ENCODE results near the gene SLC25A47. TPM values are rescaled to one million over a fixed set of nuclear protein-coding genes. Genes with fewer than 3 reads are reported as not detected.
A peak's percentile ranks its signal among the peaks of the same experiment; 100 is the strongest.

Gene SLC25A47
- total and polyA plus RNA-seq, 2 experiments from 2014 or later = 1.8 TPM

GRCh38 chr14:100302616-100303015, 20.5 kb upstream of the SLC25A47 start:
- Histone ChIP-seq H3K79me2 (peaks cover 82% of the 10 kb centered on the region), H3K27me3 (no peaks in the 10 kb centered on the region), H3K9me3 (ENCODE audit: low read depth) (no peaks in the 10 kb centered on the region), H3K27ac (no peak overlapping the region), H3K4me3 (no peak overlapping the region), H3K36me3 (replicated peaks; ENCODE audit: insufficient read depth, low read depth) (no peaks in the 10 kb centered on the region), H3K9me2 (replicated peaks; ENCODE audit: insufficient read depth) (no peaks in the 10 kb centered on the region), H4K20me1 (ENCODE audit: insufficient read depth, poor library complexity, severe bottlenecking) (peaks cover 9% of the 10 kb centered on the region), H3K4me2 (no peak overlapping the region), H2AFZ (no peak overlapping the region), H3K4me1 (ENCODE audit: insufficient read depth) (peaks cover 10% of the 10 kb centered on the region)
- 62% methylated on average over 2 of the region's 2 CpGs for WGBS (ENCODE audit: low lambda C conversion rate, missing lambda C conversion rate)
- no peak for TF ChIP-seq EZH2phosphoT487 (IDR thresholded peaks at IDR 0.05; ENCODE audit: low read depth, severe bottlenecking, unreplicated experiment)
- no peak for TF ChIP-seq CTCF (IDR thresholded peaks at IDR 0.05; ENCODE audit: poor library complexity)
- TF ChIP-seq EZH2 (IDR thresholded peaks at IDR 0.05; ENCODE audit: borderline replicate concordance) = no peak
- no peak for DNase-seq (ENCODE audit: low spot score)

GRCh38 chr14:100303179-100303578, 20.0 kb upstream of the SLC25A47 start:
- no peaks in the 10 kb centered on the region for H3K9me2 ChIP-seq (replicated peaks; ENCODE audit: insufficient read depth)
- H3K79me2 ChIP-seq = peaks cover 85% of the 10 kb centered on the region
- peak overlapping the region; percentile 96 for H3K4me2 ChIP-seq

GRCh38 chr14:100303925-100304324, 19.2 kb upstream of the SLC25A47 start:
- no peak overlapping the region for H3K27ac ChIP-seq
- H3K36me3 ChIP-seq (replicated peaks; ENCODE audit: insufficient read depth, low read depth) = no peaks in the 10 kb centered on the region

More at GRCh38 chr14:100303179-100303578, 20.0 kb upstream of the SLC25A47 start:
- Histone ChIP-seq H2AFZ (no peak overlapping the region), H3K4me3 (no peak overlapping the region), H3K27me3 (no peaks in the 10 kb centered on the region), H3K27ac (no peak overlapping the region), H3K36me3 (replicated peaks; ENCODE audit: insufficient read depth, low read depth) (no peaks in the 10 kb centered on the region), H4K20me1 (ENCODE audit: insufficient read depth, poor library complexity, severe bottlenecking) (peaks cover 11% of the 10 kb centered on the region), H3K4me1 (ENCODE audit: insufficient read depth) (peaks cover 12% of the 10 kb centered on the region), H3K9me3 (ENCODE audit: low read depth) (no peaks in the 10 kb centered on the region)
- 82% methylated on average over 8 of the region's 8 CpGs for WGBS (ENCODE audit: low lambda C conversion rate, missing lambda C conversion rate)
- peak; percentile 43 for TF ChIP-seq CTCF (IDR thresholded peaks at IDR 0.05; ENCODE audit: poor library complexity)
- no peak for TF ChIP-seq EZH2phosphoT487 (IDR thresholded peaks at IDR 0.05; ENCODE audit: low read depth, severe bottlenecking, unreplicated experiment)
- DNase-seq (ENCODE audit: low spot score) = no peak

More at GRCh38 chr14:100303925-100304324, 19.2 kb upstream of the SLC25A47 start:
- no peak for TF ChIP-seq CTCF (IDR thresholded peaks at IDR 0.05; ENCODE audit: poor library complexity)
- TF ChIP-seq EZH2phosphoT487 (IDR thresholded peaks at IDR 0.05; ENCODE audit: low read depth, severe bottlenecking, unreplicated experiment) = no peak
- no peak for TF ChIP-seq EZH2 (IDR thresholded peaks at IDR 0.05; ENCODE audit: borderline replicate concordance)
- Histone ChIP-seq H3K79me2 (peaks cover 87% of the 10 kb centered on the region), H3K4me2 (peak overlapping the region; percentile 96), H3K4me3 (no peak overlapping the region), H2AFZ (no peak overlapping the region), H3K27me3 (no peaks in the 10 kb centered on the region), H3K9me3 (ENCODE audit: low read depth) (no peaks in the 10 kb centered on the region), H4K20me1 (ENCODE audit: insufficient read depth, poor library complexity, severe bottlenecking) (peaks cover 11% of the 10 kb centered on the region), H3K4me1 (ENCODE audit: insufficient read depth) (peaks cover 12% of the 10 kb centered on the region), H3K9me2 (replicated peaks; ENCODE audit: insufficient read depth) (no peaks in the 10 kb centered on the region)
- 72% methylated on average over 4 of the region's 4 CpGs for WGBS (ENCODE audit: low lambda C conversion rate, missing lambda C conversion rate)
- no peak for DNase-seq (ENCODE audit: low spot score)

All from hepatocyte (in vitro differentiated cells).